ENCODE measurements around the gene KCNJ4. TPM values are rescaled to one million over a fixed set of nuclear protein-coding genes. Genes with fewer than 3 reads are reported as not detected.

The KCNJ4 gene
- total and polyA plus RNA-seq, 10 of the 15 experiments (the other 5 are each of a cell fraction or from before 2014, with no cell fraction given), result not detected

- no peak for TF ChIP-seq PRDM15 (CRISPR knock-in tag; IDR thresholded peaks at IDR 0.05)
- no peak for TF ChIP-seq BCLAF1 (IDR thresholded peaks at IDR 0.05)
- no peak for TF ChIP-seq BMI1 (IDR thresholded peaks at IDR 0.05; ENCODE audit: borderline replicate concordance)
- TF ChIP-seq ZBTB4 (CRISPR knock-in tag; IDR thresholded peaks at IDR 0.05), result no peak
- no peak for TF ChIP-seq ZNF687 (IDR thresholded peaks at IDR 0.05)
- no peak for TF ChIP-seq POLR2AphosphoS5 (IDR thresholded peaks at IDR 0.05; ENCODE audit: low read length)
- TF ChIP-seq ASH2L (IDR thresholded peaks at IDR 0.05; ENCODE audit: borderline replicate concordance, low read depth), result no peak
- TF ChIP-seq CHD1 (IDR thresholded peaks at IDR 0.05; ENCODE audit: low read depth, low read length), result no peak
- no peak for TF ChIP-seq RCOR1 (conservative IDR thresholded peaks at IDR 0.05; ENCODE audit: low read depth, low read length)
- TF ChIP-seq NFYB (IDR thresholded peaks at IDR 0.05; ENCODE audit: insufficient read depth, low read depth, low read length), result no peak
- TF ChIP-seq RBBP5 (conservative IDR thresholded peaks at IDR 0.05), result no peak
These were observed 1.8 kb downstream of the KCNJ4 start (continued) for GRCh38 chr22:38453066-38453672.
